ENCODE measurements around the gene CTSZ. TPM values are rescaled to one million over a fixed set of nuclear protein-coding genes. Genes with fewer than 3 reads are reported as not detected.
"Not testable (repeated sequence)": the region's sequence is repeated elsewhere in the genome, so short reads cannot be mapped to it uniquely, and the experiment has no call there.

CTSZ gene
- total RNA-seq, 1 experiment from 2014 or later, result 259 TPM

DNA sequence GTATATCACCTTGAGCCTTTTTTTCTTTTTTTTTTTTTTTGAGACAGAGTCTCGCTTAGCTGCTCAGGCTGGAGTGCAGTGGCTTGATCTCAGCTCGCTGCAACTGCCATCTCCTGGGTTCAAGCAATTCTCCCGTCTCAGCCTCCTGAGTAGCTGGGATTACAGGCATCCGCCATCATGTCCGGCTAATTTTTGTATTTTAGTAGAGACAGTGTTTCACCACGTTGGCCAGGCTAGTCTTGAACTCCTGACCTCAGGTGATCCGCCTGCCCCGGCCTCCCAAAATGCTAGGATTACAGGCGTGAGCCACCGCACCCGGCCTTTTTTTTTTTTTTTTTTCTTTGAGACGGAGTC is 24.0 kb downstream of the CTSZ start:
- DNase-seq (ENCODE audit: extremely low read depth, low read depth), result not testable (repeated sequence)

DNA sequence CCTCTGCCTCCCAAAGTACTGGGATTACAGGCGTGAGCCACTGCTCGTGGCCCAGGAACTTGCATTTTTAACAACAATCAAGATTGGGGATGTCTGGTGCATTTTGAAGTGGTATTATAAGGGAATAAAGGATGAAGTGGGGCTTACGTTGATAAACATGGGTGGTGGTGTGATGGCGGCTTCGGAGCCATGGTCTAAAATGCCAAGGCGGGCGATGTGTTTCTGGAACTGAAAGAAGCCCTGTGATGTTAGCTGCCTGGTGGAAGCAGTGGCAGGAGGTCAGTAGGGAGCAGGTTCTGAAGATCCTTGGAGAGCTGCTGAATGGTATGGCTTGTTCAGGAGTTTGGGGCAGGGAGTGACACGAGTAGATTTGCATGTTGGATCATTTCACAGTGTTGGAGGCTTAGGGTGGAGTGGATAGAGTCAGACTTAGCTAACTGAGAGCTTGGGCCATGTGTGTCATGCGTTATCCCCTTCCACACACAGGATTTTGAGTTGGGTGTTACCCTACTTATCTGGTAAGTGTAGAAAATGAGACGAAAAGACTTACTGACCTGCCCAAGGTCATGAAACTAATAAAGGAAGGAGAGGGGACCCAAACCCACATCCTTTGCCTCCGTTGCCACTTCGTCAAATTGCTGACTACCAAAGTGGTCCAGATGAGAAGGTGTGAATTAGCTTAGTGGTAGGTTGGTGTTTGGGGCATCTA is 24.5 kb downstream of the CTSZ start:
- DNase-seq (ENCODE audit: extremely low read depth, low read depth), result no peak

DNA sequence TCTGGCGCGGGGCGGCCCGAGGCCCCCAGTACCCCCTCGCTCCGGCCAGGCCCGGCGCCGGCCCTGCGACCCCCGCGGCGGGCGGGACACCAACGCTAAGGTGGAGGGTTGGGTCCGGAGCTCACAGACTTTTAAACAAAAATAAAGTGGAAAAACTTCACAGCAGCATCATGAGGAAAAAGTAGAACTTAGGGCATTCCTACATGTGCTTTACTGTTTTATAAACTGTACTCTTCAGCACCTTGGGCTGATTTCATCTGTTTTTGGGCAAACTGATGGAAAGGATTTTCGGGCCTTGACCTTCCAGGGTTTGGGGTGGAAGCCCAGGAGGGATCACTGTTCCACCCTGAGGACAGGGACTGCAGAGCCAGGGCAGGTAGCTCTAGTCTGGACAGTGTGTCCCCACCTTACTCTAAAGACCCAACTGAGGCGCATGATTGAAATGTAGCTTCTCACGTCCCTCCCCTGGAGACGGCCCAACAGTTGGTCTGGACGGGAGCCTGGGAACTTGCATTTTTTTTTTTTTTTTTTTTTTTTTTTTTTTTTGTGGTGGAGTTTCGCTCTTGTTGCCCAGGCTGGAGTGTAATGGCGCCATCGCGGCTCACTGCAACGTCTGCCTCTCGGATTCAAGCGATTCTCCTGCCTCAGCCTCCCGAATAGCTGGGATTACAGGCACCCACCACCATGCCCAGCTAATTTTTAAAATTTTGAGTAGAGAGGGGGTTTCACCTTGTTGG is 25.3 kb downstream of the CTSZ start:
- no peak for DNase-seq (ENCODE audit: extremely low read depth, low read depth)

DNA sequence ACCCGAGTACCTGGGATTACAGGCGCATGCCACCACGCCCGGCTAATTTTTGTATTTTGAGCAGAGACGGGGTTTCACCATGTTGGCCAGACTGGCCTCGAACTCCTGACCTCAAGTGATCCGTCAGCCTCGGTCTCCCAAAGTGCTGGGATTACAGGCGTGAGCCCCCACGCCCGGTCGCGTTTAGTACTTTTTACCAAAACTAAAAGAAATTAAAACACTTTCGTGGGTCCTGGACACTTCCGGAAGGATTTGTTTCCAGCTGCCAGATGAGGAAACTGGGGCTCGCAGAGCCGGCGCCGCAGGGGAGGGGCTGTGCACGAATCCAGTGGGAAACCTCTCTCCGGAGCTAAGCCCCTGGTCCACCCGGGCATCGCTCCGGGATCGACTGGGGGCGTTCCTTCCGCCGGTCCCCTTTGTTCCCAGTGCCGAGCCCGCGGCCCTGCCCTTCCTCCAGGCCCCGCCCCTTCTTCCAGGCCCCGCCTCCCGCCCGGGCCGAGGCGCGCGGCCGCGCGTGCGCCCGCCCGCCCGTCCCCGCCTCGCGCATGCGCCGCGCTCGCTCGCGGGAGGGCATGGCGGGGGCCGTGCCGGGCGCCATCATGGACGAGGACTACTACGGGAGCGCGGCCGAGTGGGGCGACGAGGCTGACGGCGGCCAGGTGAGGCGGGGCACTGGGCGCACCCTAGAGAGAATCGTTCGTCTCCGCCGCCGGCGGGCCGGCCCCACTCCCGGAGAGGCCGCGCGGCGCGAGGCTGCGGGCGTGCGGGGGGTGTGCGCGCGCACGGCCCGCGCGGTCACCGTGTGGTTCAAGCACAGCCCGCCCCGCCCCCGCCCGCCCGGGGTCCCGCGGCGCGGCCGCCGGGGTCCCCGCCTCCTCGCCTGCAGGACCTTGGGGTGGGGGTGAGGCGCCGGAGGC is 26.1 kb downstream of the CTSZ start, which contains the start of gene NELFCD:
TSS of gene NELFCD (plus strand) at position 546 of the 917 bp plus-strand sequence. CDS start at position 600, 54 bp downstream.
- peak; percentile 81 for DNase-seq (ENCODE audit: extremely low read depth, low read depth)

DNA sequence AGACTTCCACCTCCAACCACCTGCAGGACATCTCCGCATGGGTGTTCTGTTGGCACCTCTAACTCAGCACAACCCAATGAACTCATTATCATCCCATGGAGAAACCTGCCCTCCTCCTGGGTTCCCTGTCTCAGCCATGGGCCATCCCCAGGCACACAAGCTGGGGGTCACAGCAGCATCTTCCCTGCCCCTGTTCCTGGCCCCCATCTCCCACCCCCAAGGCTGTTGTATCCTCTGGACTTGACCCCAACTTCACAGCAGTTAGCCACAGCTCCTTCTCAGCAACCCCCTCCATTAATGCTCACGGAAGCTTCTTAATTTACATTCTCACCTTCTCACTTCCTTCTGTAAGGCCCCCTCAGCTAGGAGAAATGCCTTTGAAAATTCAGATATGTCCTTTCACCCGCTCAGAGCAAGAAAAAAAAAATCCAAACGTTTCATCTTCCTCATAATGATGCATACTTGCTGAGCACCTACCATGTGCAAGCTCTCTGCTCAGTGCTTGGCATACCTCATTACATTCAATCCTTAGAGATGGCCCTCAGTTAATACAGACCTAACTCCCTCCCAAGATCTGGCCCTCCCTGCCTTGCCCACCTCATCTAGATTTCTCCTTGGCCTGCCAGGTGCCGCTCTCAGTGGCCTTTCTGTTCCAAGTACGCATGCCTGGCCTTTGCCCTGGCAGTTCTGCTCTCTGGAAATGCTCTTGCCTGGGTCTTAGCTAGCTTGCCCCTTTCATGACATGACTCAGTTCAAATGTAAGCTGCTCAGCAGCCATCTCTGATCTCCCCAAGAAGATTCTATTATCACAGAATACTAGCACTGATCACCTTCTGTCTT is 28.5 kb downstream of the CTSZ start:
- no peak for DNase-seq (ENCODE audit: extremely low read depth, low read depth)

DNA sequence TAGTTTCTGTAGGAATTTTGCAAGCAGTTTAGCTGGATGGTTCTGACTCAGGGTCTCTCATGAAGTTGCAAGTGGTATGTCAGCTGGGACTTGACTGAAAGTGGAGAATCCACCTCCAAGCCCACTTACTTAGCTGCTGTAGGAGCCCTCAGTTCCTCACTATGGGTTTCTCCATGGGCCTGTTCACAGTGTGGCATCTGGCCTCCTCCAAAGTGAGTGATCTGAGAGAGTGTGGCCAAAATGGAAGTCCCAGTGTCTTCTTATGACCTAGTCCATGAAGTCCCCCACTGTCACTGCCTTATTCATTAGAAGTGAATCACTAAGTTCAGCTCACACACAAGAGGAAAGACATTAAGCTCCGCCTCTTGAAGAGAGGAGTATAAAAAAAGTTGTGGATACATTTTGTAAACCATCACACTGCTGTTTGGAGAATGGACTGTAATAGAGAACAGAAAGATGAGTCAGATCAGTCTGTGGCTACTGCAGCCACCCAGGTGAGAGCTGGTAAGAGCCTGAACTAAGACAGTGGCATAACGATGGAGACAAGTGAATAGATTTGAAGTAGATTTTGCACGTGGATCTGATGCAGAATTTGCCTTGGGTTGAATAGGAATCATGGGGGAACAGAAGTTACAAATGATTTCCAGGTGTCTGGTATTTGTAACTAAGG is 30.9 kb downstream of the CTSZ start:
- no peak for DNase-seq (ENCODE audit: extremely low read depth, low read depth)

DNA sequence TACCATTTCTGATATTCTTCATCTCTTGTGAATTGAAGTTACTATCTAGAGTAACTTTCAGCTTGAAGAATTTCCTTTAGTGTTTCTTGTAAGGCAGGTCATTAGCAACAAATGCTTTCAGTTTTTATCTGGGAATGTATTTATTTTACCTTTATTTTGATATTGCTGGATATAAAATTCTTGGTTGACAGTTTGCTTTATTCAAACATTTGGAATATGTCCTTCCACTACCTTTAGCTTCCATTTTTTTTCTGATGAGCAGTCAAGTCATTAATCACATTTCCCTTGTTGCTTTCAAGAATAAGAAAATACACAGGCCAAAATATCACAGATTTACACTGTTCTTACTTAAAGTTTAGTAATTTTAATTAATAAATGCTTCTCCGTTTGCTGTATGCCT is 31.7 kb downstream of the CTSZ start:
- DNase-seq (ENCODE audit: extremely low read depth, low read depth), result no peak

DNA sequence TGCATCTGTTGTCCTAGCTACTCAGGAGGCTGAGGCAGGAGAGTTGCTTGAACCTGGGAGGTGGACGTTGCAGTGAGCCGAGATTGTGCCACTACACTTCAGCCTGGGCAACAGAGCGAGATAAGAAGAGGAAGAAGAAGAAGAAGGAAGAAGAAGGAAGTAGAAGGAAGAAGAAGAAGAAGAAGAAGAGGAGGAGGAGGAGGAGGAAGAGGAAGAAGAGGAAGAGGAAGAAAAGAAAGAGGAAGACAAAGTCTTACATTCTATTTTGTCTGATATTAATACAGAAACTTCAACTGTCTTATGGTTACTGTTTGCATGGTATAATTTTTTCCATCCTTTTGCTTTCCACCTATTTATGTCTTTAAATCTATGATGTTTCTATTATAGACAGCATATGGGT is 33.2 kb downstream of the CTSZ start:
- no peak for DNase-seq (ENCODE audit: extremely low read depth, low read depth)

DNA sequence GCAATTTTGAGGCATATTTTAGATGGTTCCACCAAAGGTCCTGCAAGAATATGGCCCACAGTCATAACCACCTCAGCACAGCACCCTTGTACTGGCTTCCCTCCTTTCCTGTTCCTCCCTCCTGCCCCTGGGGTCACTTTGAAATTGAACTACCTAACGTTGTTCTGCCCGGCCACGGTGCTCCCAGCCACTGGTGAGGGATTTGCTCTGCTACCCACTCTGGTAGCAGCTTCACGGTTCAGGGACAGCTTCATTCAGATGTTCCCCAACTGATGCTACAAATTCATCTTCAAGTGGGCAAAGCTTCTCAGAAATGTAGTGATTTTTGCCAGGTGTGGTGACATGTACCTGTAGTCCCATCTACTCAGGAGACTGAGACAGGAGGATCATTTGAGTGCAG is 33.9 kb downstream of the CTSZ start:
- no peak for DNase-seq (ENCODE audit: extremely low read depth, low read depth)

DNA sequence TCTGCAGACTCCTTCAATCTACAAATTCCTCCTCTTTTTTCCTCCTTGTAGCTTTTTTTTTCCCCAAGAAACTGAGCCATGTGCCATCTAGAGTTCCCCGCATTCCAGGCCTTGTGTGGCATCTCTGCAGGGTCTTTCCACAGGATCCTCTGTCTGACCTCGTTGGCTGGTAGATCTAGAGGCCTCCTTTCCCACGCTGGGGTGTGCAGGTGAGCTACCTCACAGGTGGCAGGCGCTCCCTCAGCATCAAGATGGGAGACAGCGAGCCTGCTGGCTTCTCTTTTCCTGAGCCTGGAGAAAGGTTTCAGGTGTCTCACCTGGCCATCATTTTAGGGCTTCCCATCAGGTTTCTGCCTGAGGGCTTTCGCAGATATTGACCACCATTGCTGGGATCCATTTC is 35.6 kb downstream of the CTSZ start:
- DNase-seq (ENCODE audit: extremely low read depth, low read depth), result no peak

DNA sequence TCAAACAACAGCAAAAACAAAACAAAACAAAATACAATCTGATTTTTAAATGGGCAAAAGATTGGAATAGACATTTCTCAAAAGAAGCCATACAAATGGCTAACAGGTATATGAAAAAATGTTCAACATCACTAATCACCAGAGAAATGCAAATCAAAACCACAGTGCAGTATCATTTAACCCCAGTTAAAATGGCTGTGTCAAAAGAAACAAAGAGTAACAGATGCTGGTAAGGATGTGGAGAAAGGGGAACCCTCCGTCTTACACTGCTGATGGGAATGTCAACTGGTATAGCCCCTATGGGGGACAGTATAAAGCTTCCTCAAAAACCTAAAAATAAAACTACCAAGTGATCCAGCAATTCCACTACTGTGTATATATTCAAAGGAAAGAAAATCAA is 36.9 kb downstream of the CTSZ start:
- DNase-seq (ENCODE audit: extremely low read depth, low read depth), result no peak

DNA sequence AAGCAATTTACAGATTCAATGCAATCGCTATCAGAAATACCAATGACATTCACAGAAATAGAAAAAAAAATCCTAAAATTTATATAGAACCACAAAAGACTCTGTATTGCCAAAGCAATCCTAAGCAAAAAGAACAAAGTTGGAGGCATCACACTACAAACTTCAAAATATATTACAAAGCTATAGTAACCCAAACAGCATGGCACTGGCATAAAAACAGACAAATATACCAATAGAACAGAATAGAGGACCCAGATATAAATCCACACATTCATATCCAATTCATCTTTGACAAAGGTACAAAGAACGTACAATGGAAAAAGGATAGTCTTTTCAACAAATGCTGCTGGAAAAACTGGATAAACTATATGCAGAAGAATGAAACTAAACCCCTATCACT is 37.6 kb downstream of the CTSZ start:
- no peak for DNase-seq (ENCODE audit: extremely low read depth, low read depth)

DNA sequence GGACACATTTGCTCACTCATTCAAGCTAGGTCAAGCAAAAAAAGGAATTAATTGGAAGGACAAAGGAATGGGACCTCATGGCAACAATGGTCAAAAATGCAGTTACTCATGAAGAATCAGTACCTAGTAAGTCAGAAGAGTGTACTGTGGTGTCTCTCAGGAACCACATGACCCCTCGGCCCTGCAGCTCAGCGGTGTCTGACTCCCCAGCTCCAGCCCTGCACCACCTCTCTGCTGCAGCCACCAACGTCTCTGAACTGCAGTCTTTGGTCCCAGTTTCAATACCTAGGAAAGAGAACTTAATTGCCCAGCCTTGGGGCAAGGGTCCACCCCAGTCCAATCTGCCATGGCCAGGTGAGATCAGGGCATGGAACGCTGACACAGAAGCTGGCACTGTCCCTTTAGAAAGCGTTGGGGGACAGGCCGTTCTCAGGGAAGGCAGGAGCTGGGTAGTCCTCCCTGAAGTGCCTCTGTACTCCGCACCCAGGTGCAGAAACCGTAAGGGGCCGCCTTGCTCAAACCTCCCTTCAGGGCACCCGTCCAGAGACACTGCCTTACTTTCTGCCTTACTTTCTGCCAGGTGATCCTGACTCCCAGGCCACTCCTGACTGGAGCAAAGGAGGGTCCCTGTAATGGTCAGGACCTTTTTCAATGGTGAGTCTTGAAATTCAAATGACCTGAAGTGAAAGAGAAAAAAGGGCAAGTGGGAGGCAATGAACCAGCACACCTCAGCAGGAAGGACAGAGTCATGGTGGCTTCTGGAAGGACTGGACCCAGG is 39.2 kb downstream of the CTSZ start:
- no peak for DNase-seq (ENCODE audit: extremely low read depth, low read depth)

DNA sequence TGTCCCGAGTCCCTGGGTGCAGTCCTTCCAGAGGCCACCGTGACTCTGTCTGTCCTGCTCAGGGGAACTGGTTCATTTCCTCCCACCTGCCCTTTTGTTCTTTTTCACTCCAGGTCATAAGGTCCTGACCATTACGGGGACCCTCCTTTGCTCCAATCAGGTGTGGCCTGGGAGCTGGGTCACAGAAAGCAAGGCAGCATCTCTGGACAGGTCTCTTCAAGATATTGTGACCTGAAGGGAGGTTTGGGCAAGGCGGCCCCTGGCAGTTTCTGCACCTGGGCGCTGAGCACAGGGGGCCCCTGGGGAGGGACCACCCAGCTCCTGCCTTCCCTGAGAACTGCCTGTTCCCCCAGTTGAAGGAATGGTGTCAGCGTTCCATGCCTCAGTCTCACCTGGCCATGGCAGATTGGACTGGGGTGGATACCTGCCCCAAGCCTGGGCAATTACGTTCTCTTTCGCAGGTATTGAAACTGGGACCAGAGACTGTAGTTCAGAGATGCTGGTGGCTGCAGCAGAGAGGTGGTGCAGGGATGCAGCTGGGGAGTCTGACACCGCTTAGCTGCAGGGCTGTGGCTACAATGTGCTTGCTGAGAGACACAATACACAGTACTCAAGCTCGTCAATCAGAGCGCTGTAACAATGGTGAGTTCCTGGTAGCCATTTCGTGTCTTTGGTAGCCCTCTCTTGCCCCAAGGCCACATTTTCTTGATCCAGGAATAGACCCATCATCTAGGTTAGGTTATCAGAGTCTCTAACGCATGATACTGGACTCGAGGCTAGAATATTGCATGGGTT is 41.6 kb downstream of the CTSZ start:
- no peak for DNase-seq (ENCODE audit: extremely low read depth, low read depth)

DNA sequence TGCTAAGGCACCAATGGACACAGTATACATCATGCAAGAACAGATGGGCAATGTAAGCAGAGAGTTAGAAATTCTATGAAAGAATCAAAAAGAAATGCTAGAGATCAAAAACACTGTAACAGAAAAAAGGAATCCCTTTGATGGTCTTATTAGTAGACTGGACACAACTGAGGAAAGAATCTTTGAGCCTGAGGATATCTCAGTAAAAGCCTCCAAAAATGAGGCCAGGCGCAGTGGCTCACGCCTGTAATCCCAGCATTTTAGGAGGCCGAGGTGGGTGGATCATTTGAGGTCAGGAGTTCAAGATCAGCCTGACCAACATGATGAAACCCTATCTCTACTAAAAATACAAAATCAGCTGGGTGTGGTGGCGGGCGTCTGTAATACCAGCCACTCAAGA is 43.1 kb downstream of the CTSZ start:
- DNase-seq (ENCODE audit: extremely low read depth, low read depth), result not testable (repeated sequence)

DNA sequence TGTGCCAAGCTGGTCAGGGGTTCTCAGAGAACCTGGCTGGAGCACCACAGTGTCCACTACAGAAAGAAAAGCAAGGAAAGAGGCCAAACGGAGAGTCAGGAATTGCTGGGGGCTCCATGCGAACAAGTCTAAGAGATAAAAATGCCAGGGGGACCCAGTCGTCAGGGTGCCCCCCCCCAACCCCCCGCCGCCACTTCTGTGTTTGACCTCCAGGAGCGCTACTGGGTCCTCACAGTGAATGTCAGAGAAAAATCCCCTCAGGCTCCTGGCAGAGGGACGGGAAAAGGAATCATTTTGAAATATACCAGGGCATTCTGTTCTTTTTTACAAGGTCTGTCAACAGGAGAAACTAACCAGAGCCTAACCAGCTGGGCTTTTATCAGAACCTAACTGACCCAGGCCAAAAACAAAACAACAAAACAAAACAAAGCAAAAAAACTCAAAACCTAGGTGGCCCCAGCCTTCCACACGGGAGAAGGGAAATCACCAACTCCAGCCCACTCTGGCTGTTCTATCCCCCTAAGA is 43.9 kb downstream of the CTSZ start:
- no peak for DNase-seq (ENCODE audit: extremely low read depth, low read depth)

DNA sequence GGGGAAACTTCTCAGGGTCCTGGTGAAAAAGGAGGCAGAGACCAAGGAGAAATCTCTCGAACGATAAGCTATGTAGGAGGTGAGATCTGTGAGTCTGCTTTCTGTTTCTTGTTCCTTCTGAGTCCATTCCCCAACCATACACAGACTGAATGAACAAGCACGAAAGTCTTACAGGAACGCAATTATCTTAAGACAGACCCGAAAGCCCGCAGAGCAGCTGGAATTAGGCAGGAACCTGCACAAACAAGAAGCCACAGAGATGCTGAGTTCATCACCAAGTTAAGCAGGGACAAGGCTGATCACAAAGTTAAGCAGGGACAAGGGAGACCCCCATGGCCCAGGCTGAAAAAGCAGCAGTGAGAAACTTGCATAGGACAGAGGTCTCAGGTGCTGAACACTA is 47.4 kb downstream of the CTSZ start:
- no peak for DNase-seq (ENCODE audit: extremely low read depth, low read depth)

DNA sequence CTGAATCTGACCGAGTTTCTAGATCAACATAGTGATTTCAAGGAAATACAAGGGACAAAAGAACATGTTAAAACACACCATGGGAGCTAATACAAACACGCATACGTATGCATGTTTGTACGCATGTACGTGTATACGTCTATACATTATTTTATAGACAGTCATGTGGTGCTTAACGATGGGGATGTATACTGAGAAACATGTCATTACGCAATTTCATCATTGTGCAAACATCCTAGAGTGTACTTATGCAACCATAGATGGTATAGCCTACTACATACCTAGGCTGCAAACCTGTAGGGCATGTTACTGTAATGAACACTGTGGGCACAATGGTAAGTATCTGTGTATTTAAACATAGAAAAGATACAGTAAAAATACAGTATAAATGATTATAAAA is 51.0 kb downstream of the CTSZ start:
- DNase-seq (ENCODE audit: extremely low read depth, low read depth), result no peak
